Left ventricle myocardium inferior (tissue), 1 donor: ENCODE results near the gene CTSD. TPM values are rescaled to one million over a fixed set of nuclear protein-coding genes. Genes with fewer than 3 reads are reported as not detected.

Experiments
- DNase-seq: peaks from one replicate; pipeline ENCODE4 v3.0.0-alpha.2; 2020
- H3K27ac ChIP-seq: fragments of 200-600 bp; replicated peaks from 2 replicates; pipeline ENCODE4 v1.8.0; 2021
- H3K27me3 ChIP-seq: fragments of 200-600 bp; 2 replicates; pipeline ENCODE4 v1.8.0; 2021; ENCODE audit warnings: low read depth
- H3K36me3 ChIP-seq: fragments of 200-600 bp; 2 replicates; pipeline ENCODE4 v1.8.0; 2021
- H3K4me1 ChIP-seq: fragments of 200-600 bp; 2 replicates; pipeline ENCODE4 v1.8.0; 2021
- H3K4me3 ChIP-seq: fragments of 200-600 bp; 2 replicates; pipeline ENCODE4 v1.8.0; 2021; ENCODE audit warnings: mild to moderate bottlenecking, moderate library complexity
- H3K9me3 ChIP-seq: fragments of 200-600 bp; replicated peaks from 2 replicates; pipeline ENCODE4 v1.8.0; 2021
- CTCF ChIP-seq: fragments of 200-600 bp; IDR thresholded peaks from 2 replicates; pipeline ENCODE4 v1.8.0; 2021; ENCODE audit warnings: antibody characterized with exemption, mild to moderate bottlenecking, borderline replicate concordance
- intact Hi-C: fragments of 100-400 bp; cut with micrococcal nuclease; formaldehyde crosslinking; loops from one replicate; pipeline ENCODE4 v1.11.0; 2022
- total RNA-seq: library from RNA; stranded (reverse); fragmentation: NEBNext Ultra II Directional; extraction: Animal tissue kit (Norgen Biotek cat#: 25700); gene quantifications from one replicate; pipeline ENCODE4 v1.2.1, GENCODE V29; 2021
- donor health status: DM: no; HTN: yes; CAD: no; lungs with severe emphysema.

The CTSD gene
- total RNA-seq, 1 donor from 2014 or later, result 831 TPM

- no peak for DNase-seq
- intact Hi-C loops, result no loop called here
- H3K4me3 ChIP-seq, result no peak overlapping the region
Measured at GRCh38 chr11:1765871-1766718, 2.4 kb upstream of the CTSD start.

GRCh38 chr11:1763336-1763795, 361 bp downstream of the CTSD start:
- Histone ChIP-seq H3K27ac (peak overlapping the region; percentile 98), H3K9me3 (no peaks in the 10 kb centered on the region), H3K27me3 (no peaks in the 10 kb centered on the region), H3K4me3 (peak overlapping the region; percentile 99), H3K4me1 (peaks cover 62% of the 10 kb centered on the region), H3K36me3 (peaks cover 30% of the 10 kb centered on the region)
- TF ChIP-seq CTCF, result no peak
- no peak for DNase-seq
- intact Hi-C loops, result no loop called here

More at GRCh38 chr11:1765871-1766718, 2.4 kb upstream of the CTSD start:
- TF ChIP-seq CTCF, result no peak
- Histone ChIP-seq H3K9me3 (no peaks in the 10 kb centered on the region), H3K27ac (no peak overlapping the region), H3K27me3 (no peaks in the 10 kb centered on the region), H3K36me3 (peaks cover 8% of the 10 kb centered on the region), H3K4me1 (peaks cover 35% of the 10 kb centered on the region)

- intact Hi-C loops, result no loop called here
- Histone ChIP-seq H3K27me3 (no peaks in the 10 kb centered on the region), H3K9me3 (no peaks in the 10 kb centered on the region), H3K4me3 (peak overlapping the region; percentile 99), H3K36me3 (peaks cover 35% of the 10 kb centered on the region), H3K27ac (peak overlapping the region; percentile 98), H3K4me1 (peaks cover 68% of the 10 kb centered on the region)
- peak; percentile 61 for DNase-seq
- no peak for TF ChIP-seq CTCF
Measured at GRCh38 chr11:1762537-1763302, 1.0 kb downstream of the CTSD start.

GRCh38 chr11:1761857-1762536, 1.7 kb downstream of the CTSD start:
- no peaks in the 10 kb centered on the region for H3K9me3 ChIP-seq
- TF ChIP-seq CTCF, result no peak
- no peaks in the 10 kb centered on the region for H3K27me3 ChIP-seq
- H3K27ac ChIP-seq, result peak overlapping the region; percentile 98
- DNase-seq, result no peak
- H3K4me3 ChIP-seq, result peak overlapping the region; percentile 99
- H3K4me1 ChIP-seq, result peaks cover 76% of the 10 kb centered on the region
- peaks cover 42% of the 10 kb centered on the region for H3K36me3 ChIP-seq
- intact Hi-C loops, result no loop called here
